HEK293 (cell line): ENCODE measurements around the gene BCR.

ENCODE experiments used
- CTCF ChIA-PET: fragments of 350-600 bp; formaldehyde crosslinking; extraction: SDS; loops from one replicate; lab custom pipeline; 2021; ENCODE audit warnings: antibody characterized with exemption; lab: Yijun Ruan, JAX
- POLR2A ChIA-PET: fragments of 300-600 bp; formaldehyde crosslinking; extraction: SDS; loops from one replicate; lab custom pipeline; 2020; ENCODE audit warnings: antibody characterized with exemption, inconsistent platforms; lab: Yijun Ruan, JAX
- H3K27ac ChIP-seq: fragments of 200-500 bp; sonication (Bioruptor generic); 2 replicates; pipeline ENCODE4 v1.5.1; 2014; ENCODE audit warnings: low read depth, low read length, control low read depth, inconsistent platforms; ENCODE audit errors: extremely low read depth
- H3K36me3 ChIP-seq, 2 experiments: fragments of 200-500 bp in 1 of 2; sonication (Bioruptor generic) in 1 of 2; 1 replicate in 1 of 2; 2 replicates in 1 of 2; pipeline ENCODE4 v1.5.1; 2014 to 2017; ENCODE audit warnings: inconsistent platforms in 2 of 2, low read length in 2 of 2; ENCODE audit not compliant: control insufficient read depth in 2 of 2, insufficient read depth in 1 of 2
- H3K4me1 ChIP-seq: fragments of 200-500 bp; sonication (Bioruptor generic); 2 replicates; pipeline ENCODE4 v1.5.1; 2014; ENCODE audit warnings: mild to moderate bottlenecking, low read length, inconsistent platforms; ENCODE audit not compliant: control insufficient read depth, insufficient read depth
- H3K4me3 ChIP-seq: 2 replicates; pipeline ENCODE4 v1.5.1; 2011; ENCODE audit warnings: low read depth, mild to moderate bottlenecking, control low read depth, low read length, moderate library complexity
- H3K9me3 ChIP-seq: fragments of 200-500 bp; sonication (Bioruptor generic); 2 replicates; pipeline ENCODE4 v1.5.1; 2014; ENCODE audit warnings: low read depth, low read length, inconsistent platforms; ENCODE audit not compliant: control insufficient read depth, insufficient read depth
- GLIS2 ChIP-seq: fragments of 450-650 bp; formaldehyde crosslinking; IDR thresholded peaks from 2 replicates; pipeline ENCODE4 v1.5.1; 2016; ENCODE audit warnings: missing biosample characterization, missing genetic modification characterization
- HIC1 ChIP-seq: fragments of 450-650 bp; formaldehyde crosslinking; IDR thresholded peaks from 2 replicates; pipeline ENCODE4 v1.5.1; 2016; ENCODE audit warnings: missing biosample characterization, missing genetic modification characterization
- MEIS1 ChIP-seq: sonication (generic); formaldehyde crosslinking; IDR thresholded peaks from 2 replicates; pipeline ENCODE4 v1.8.1; 2022; ENCODE audit warnings: missing genetic modification reagents, mild to moderate bottlenecking, borderline replicate concordance
- WT1 ChIP-seq: fragments of 450-650 bp; formaldehyde crosslinking; IDR thresholded peaks from 2 replicates; pipeline ENCODE4 v1.5.1; 2016; ENCODE audit warnings: missing biosample characterization, missing genetic modification characterization
- ZBTB11 ChIP-seq: fragments of 450-650 bp; formaldehyde crosslinking; conservative IDR thresholded peaks from 2 replicates; pipeline ENCODE4 v1.5.1; 2016; ENCODE audit warnings: low read depth, missing biosample characterization, missing genetic modification characterization
- ZBTB7A ChIP-seq: fragments of 450-650 bp; formaldehyde crosslinking; IDR thresholded peaks from 2 replicates; pipeline ENCODE4 v1.5.1; 2016; ENCODE audit warnings: low read depth, missing biosample characterization, missing genetic modification characterization
- ZFHX2 ChIP-seq: fragments of 450-650 bp; formaldehyde crosslinking; conservative IDR thresholded peaks from 2 replicates; pipeline ENCODE4 v1.5.1; 2016; ENCODE audit warnings: missing biosample characterization, missing genetic modification characterization
- ZNF174 ChIP-seq: fragments of 450-650 bp; formaldehyde crosslinking; IDR thresholded peaks from 2 replicates; pipeline ENCODE4 v1.5.0; 2017; ENCODE audit warnings: missing biosample characterization, mild to moderate bottlenecking, missing genetic modification characterization
- ZNF175 ChIP-seq: fragments of 450-650 bp; formaldehyde crosslinking; IDR thresholded peaks from 2 replicates; pipeline ENCODE4 v1.5.1; 2016; ENCODE audit warnings: missing biosample characterization, missing genetic modification characterization
- ZNF202 ChIP-seq: fragments of 450-650 bp; formaldehyde crosslinking; IDR thresholded peaks from 2 replicates; pipeline ENCODE4 v1.5.1; 2016; ENCODE audit warnings: missing biosample characterization, missing genetic modification characterization, borderline replicate concordance
- ZNF510 ChIP-seq: fragments of 450-650 bp; formaldehyde crosslinking; IDR thresholded peaks from 2 replicates; pipeline ENCODE4 v1.5.1; 2018; ENCODE audit warnings: mild to moderate bottlenecking, missing genetic modification characterization, missing biosample characterization; ENCODE audit not compliant: insufficient replicate concordance
- ZNF549 ChIP-seq: fragments of 450-650 bp; IDR thresholded peaks from 2 replicates; pipeline ENCODE4 v1.5.1; 2018; ENCODE audit warnings: missing biosample characterization, missing genetic modification characterization, mild to moderate bottlenecking, inconsistent platforms, moderate library complexity
- ZNF555 ChIP-seq: fragments of 450-650 bp; formaldehyde crosslinking; conservative IDR thresholded peaks from 2 replicates; pipeline ENCODE4 v1.5.1; 2017; ENCODE audit warnings: missing biosample characterization, mild to moderate bottlenecking, missing genetic modification characterization, inconsistent platforms
- ZNF561 ChIP-seq: fragments of 450-650 bp; IDR thresholded peaks from 2 replicates; pipeline ENCODE4 v1.5.1; 2018; ENCODE audit warnings: missing biosample characterization, missing genetic modification characterization, borderline replicate concordance
- ZNF571 ChIP-seq: fragments of 450-650 bp; formaldehyde crosslinking; IDR thresholded peaks from 2 replicates; pipeline ENCODE4 v1.5.0; 2017; ENCODE audit warnings: missing biosample characterization, missing genetic modification characterization
- ZNF660 ChIP-seq: fragments of 450-650 bp; IDR thresholded peaks from 2 replicates; pipeline ENCODE4 v1.5.1; 2018; ENCODE audit warnings: missing biosample characterization, mild to moderate bottlenecking, missing genetic modification characterization
- ZNF707 ChIP-seq: fragments of 450-650 bp; formaldehyde crosslinking; IDR thresholded peaks from 2 replicates; pipeline ENCODE4 v1.5.1; 2016; ENCODE audit warnings: missing biosample characterization, missing genetic modification characterization
- ZNF792 ChIP-seq: fragments of 450-650 bp; formaldehyde crosslinking; IDR thresholded peaks from 2 replicates; pipeline ENCODE4 v1.5.1; 2016; ENCODE audit warnings: missing biosample characterization, missing genetic modification characterization
- ZNF830 ChIP-seq: fragments of 450-650 bp; IDR thresholded peaks from 2 replicates; pipeline ENCODE4 v1.5.0; 2018; ENCODE audit warnings: missing biosample characterization, missing genetic modification characterization, low read depth, mild to moderate bottlenecking, moderate library complexity
- ZNF843 ChIP-seq: fragments of 450-650 bp; formaldehyde crosslinking; IDR thresholded peaks from 2 replicates; pipeline ENCODE4 v1.5.1; 2016; ENCODE audit warnings: missing biosample characterization, missing genetic modification characterization
- ZSCAN23 ChIP-seq: fragments of 450-650 bp; formaldehyde crosslinking; IDR thresholded peaks from 2 replicates; pipeline ENCODE4 v1.5.1; 2016; ENCODE audit warnings: missing biosample characterization, missing genetic modification characterization
- TF ChIP-seq, protein P1 (sequence below): fragments of 450-650 bp; formaldehyde crosslinking; IDR thresholded peaks from 2 replicates; pipeline ENCODE4 v1.5.1; 2016; ENCODE audit warnings: missing biosample characterization, missing genetic modification characterization
- TF ChIP-seq, protein P2 (sequence below): fragments of 450-650 bp; IDR thresholded peaks from 2 replicates; pipeline ENCODE4 v1.5.1; 2018; ENCODE audit warnings: missing biosample characterization, mild to moderate bottlenecking, missing genetic modification characterization

The BCR gene

DNA sequence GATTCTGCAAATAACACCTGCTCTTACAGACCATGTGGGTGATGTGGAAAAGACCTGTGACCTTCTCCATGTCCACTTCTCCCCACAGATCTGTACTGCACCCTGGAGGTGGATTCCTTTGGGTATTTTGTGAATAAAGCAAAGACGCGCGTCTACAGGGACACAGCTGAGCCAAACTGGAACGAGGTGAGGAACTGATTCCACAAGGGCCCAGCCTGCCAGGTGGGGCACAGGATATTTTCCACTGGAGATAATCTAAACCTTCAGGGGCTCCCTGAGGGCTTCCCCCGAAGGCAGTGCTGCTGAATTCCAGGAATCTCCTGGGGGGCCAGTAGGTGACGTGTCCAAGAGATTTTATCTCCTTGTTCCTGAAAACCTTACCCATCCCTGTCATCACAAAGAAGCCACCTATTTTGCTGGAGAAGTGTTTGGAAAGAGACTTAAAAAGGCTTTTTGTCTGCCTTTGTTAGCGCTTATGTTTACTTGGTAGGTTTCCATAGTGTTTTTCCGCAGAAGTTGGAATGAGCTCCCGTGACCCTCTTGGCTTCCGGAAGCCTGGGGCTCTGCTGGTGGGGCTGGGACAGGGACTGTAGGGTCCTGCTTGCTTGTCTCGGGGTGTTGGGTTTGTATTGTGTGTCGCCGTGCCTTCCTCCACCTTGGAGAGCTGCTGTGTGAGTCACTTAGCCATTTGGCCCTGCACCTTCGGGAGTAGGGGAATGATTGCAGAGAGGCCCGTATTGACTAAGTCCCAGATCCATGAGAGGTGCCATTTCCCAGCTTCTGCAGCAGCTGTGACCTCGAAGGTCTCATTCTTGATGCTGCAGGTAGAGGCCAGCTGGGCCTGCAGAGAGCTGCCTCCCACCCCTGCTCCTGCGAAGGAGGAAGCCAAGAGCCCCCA is 112.4 kb downstream of the BCR start:
- peaks cover 18 to 95% of the 10 kb centered on the region in 2 experiments for H3K36me3 ChIP-seq
- ChIA-PET POLR2A (no interaction called here), CTCF (interaction anchor here (0.6 to 4.1 kb wide), 7 partner anchors 11 to 1443 kb away, joined by 3 to 28 read pairs (median 4); no protein-coding TSS in a partner anchor)
- no peak overlapping the region for H3K4me3 ChIP-seq
- TF ChIP-seq ZNF561 (no peak), ZNF555 (no peak), ZNF843 (tag by site-specific recombination) (no peak), WT1 (no peak), ZNF707 (tag by site-specific recombination) (no peak), MEIS1 (CRISPR knock-in tag) (no peak), ZBTB7A (no peak), ZBTB11 (tag by site-specific recombination) (no peak), ZNF830 (no peak), ZFHX2 (no peak), ZNF571 (tag by site-specific recombination) (no peak), ZNF792 (tag by site-specific recombination) (no peak), ZSCAN23 (tag by site-specific recombination) (no peak), ZNF202 (tag by site-specific recombination) (no peak)
- TF ChIP-seq, protein P1, sequence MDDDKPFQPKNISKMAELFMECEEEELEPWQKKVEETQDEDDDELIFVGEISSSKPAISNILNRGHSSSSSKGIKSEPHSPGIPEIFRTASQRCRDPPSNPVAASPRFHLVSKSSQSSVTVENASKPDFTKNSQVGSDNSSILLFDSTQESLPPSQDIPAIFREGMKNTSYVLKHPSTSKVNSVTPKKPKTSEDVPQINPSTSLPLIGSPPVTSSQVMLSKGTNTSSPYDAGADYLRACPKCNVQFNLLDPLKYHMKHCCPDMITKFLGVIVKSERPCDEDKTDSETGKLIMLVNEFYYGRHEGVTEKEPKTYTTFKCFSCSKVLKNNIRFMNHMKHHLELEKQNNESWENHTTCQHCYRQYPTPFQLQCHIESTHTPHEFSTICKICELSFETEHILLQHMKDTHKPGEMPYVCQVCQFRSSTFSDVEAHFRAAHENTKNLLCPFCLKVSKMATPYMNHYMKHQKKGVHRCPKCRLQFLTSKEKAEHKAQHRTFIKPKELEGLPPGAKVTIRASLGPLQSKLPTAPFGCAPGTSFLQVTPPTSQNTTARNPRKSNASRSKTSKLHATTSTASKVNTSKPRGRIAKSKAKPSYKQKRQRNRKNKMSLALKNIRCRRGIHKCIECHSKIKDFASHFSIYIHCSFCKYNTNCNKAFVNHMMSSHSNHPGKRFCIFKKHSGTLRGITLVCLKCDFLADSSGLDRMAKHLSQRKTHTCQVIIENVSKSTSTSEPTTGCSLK (tag by site-specific recombination): no peak
- TF ChIP-seq, protein P2, sequence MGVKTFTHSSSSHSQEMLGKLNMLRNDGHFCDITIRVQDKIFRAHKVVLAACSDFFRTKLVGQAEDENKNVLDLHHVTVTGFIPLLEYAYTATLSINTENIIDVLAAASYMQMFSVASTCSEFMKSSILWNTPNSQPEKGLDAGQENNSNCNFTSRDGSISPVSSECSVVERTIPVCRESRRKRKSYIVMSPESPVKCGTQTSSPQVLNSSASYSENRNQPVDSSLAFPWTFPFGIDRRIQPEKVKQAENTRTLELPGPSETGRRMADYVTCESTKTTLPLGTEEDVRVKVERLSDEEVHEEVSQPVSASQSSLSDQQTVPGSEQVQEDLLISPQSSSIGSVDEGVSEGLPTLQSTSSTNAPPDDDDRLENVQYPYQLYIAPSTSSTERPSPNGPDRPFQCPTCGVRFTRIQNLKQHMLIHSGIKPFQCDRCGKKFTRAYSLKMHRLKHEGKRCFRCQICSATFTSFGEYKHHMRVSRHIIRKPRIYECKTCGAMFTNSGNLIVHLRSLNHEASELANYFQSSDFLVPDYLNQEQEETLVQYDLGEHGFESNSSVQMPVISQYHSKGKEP: no peak
- no peak overlapping the region for H3K27ac ChIP-seq
- no peaks in the 10 kb centered on the region for H3K9me3 ChIP-seq
- no peaks in the 10 kb centered on the region for H3K4me1 ChIP-seq

DNA sequence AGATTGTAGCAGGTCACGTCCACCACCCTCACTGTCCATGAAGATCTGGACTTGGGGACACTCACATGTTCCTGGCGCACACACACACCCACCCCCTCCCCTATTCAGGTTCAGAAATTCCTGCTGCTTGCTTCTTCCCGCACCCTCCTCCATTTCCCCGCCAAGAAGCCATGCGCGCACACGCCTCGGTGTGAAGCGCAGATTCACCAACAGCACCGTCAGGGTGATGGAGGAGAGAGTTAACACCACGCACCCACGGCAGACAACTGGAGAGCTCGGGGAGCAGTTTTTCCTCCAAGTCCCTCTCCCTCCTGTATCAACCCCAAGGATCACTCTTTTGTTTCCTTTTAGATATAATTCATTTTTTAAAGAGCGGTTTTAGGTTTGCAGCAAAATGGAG is 113.4 kb downstream of the BCR start:
- ChIA-PET POLR2A (no interaction called here), CTCF (interaction anchor here (0.6 to 2.0 kb wide), 2 partner anchors 64 to 334 kb away, joined by 3 to 6 read pairs; no protein-coding TSS in a partner anchor)
- Histone ChIP-seq H3K36me3 (peaks cover 20 to 94% of the 10 kb centered on the region in 2 experiments), H3K9me3 (no peaks in the 10 kb centered on the region), H3K4me1 (no peaks in the 10 kb centered on the region), H3K4me3 (no peak overlapping the region), H3K27ac (no peak overlapping the region)
- TF ChIP-seq ZNF660 (no peak), GLIS2 (tag by site-specific recombination) (no peak), ZNF510 (tag by site-specific recombination) (no peak), ZNF555 (no peak), HIC1 (tag by site-specific recombination) (no peak), ZNF549 (tag by site-specific recombination) (no peak), ZNF175 (no peak), ZNF174 (tag by site-specific recombination) (no peak)
